A549 (cell line): ENCODE data around the gene PRKRIP1.

Experiments
- EP300 ChIP-seq, 2 experiments: fragments of >200 bp; sonication (Bioruptor Twin); formaldehyde crosslinking; IDR thresholded peaks; 2 replicates in 1 of 2; 3 replicates in 1 of 2; pipeline ENCODE4 v1.6.1; 2016 to 2017
- ZFP36 ChIP-seq: fragments of 450-650 bp; IDR thresholded peaks from 2 replicates; pipeline ENCODE4 v1.6.1; 2014; ENCODE audit warnings: borderline replicate concordance; ENCODE audit not compliant: partially characterized antibody
- TF ChIP-seq, protein P1 (sequence below): fragments of 200-600 bp; sonication (generic); IDR thresholded peaks from 2 replicates; pipeline ENCODE4 v1.6.1; 2016; ENCODE audit warnings: antibody characterized with exemption, mild to moderate bottlenecking, moderate library complexity
- TF ChIP-seq, protein P2 (sequence below): fragments of >200 bp; sonication (Bioruptor Twin); formaldehyde crosslinking; IDR thresholded peaks from 3 replicates; pipeline ENCODE4 v1.6.1; 2016

DNA sequence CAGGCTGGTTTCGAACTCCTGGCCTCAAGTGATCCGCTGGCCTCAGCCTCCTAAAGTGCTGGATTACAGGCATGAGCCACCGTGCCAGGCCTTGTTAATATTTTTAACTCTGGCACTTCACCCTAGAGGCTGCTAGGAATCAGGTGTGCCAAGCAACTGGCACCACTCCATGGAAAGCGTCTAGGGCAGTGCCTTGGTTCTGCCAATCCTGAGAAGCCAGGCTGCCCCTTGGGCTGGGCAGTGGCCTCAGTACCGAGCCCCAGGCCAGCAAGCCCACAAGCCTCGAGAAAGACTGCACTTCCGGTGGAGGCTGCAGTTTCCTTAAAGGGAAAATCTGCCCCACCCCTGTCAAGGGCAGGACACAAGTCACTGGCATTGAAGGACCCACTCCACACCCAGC, 57.2 kb downstream of the PRKRIP1 start:
- TF ChIP-seq ZFP36 (no peak), EP300 (IDR thresholded peaks at IDR 0.05) (no peak)
- TF ChIP-seq, protein P1, sequence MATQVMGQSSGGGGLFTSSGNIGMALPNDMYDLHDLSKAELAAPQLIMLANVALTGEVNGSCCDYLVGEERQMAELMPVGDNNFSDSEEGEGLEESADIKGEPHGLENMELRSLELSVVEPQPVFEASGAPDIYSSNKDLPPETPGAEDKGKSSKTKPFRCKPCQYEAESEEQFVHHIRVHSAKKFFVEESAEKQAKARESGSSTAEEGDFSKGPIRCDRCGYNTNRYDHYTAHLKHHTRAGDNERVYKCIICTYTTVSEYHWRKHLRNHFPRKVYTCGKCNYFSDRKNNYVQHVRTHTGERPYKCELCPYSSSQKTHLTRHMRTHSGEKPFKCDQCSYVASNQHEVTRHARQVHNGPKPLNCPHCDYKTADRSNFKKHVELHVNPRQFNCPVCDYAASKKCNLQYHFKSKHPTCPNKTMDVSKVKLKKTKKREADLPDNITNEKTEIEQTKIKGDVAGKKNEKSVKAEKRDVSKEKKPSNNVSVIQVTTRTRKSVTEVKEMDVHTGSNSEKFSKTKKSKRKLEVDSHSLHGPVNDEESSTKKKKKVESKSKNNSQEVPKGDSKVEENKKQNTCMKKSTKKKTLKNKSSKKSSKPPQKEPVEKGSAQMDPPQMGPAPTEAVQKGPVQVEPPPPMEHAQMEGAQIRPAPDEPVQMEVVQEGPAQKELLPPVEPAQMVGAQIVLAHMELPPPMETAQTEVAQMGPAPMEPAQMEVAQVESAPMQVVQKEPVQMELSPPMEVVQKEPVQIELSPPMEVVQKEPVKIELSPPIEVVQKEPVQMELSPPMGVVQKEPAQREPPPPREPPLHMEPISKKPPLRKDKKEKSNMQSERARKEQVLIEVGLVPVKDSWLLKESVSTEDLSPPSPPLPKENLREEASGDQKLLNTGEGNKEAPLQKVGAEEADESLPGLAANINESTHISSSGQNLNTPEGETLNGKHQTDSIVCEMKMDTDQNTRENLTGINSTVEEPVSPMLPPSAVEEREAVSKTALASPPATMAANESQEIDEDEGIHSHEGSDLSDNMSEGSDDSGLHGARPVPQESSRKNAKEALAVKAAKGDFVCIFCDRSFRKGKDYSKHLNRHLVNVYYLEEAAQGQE = no peak
- TF ChIP-seq, protein P2, sequence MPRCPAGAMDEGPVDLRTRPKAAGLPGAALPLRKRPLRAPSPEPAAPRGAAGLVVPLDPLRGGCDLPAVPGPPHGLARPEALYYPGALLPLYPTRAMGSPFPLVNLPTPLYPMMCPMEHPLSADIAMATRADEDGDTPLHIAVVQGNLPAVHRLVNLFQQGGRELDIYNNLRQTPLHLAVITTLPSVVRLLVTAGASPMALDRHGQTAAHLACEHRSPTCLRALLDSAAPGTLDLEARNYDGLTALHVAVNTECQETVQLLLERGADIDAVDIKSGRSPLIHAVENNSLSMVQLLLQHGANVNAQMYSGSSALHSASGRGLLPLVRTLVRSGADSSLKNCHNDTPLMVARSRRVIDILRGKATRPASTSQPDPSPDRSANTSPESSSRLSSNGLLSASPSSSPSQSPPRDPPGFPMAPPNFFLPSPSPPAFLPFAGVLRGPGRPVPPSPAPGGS = no peak
